Activated CD8-positive, alpha-beta memory T cell treated with anti-CD3 and anti-CD28 coated beads for 36 hours (primary cell): ENCODE results near the gene PGAM1. TPM values are rescaled to one million over a fixed set of nuclear protein-coding genes. Genes with fewer than 3 reads are reported as not detected.
"Not testable (repeated sequence)": the region's sequence is repeated elsewhere in the genome, so short reads cannot be mapped to it uniquely, and the experiment has no call there.

ENCODE experiments used
- CTCF ChIA-PET: fragments of 350-600 bp; sonication (Branson Sonifier 250); formaldehyde crosslinking; loops from one replicate; lab custom pipeline; 2021; ENCODE audit warnings: antibody characterized with exemption; lab: Charles Lee
- POLR2A ChIA-PET: fragments of 350-600 bp; sonication (Branson Sonifier 250); formaldehyde crosslinking; loops from one replicate; lab custom pipeline; 2021; ENCODE audit warnings: antibody characterized with exemption; lab: Charles Lee
- total RNA-seq, 2 experiments: library from RNA; stranded (reverse); gene quantifications; one replicate each; pipeline ENCODE4 v1.2.3, GENCODE V29; 2021

PGAM1 gene
- total RNA-seq, 2 experiments from 2014 or later: 1,302 to 1,307 TPM

- POLR2A ChIA-PET: no interaction called here
- CTCF ChIA-PET: no interaction called here
These were observed 42.2 kb downstream of the PGAM1 start for GRCh38 chr10:97468162-97468561.

GRCh38 chr10:97468781-97469180 is 42.8 kb downstream of the PGAM1 start:
- CTCF ChIA-PET, POLR2A ChIA-PET: not testable (repeated sequence)

- ChIA-PET CTCF (no interaction called here), POLR2A (no interaction called here)
These were observed 48.9 kb downstream of the PGAM1 start for GRCh38 chr10:97474918-97475317.

GRCh38 chr10:97475936-97476594 is 50.1 kb downstream of the PGAM1 start:
- ChIA-PET POLR2A (interaction anchor here (0.6 kb wide), 1 partner anchor 167 kb away, joined by 3 read pairs; no protein-coding TSS in a partner anchor), CTCF (no interaction called here)

- POLR2A ChIA-PET, CTCF ChIA-PET: not testable (repeated sequence)
These were observed 53.4 kb downstream of the PGAM1 start for GRCh38 chr10:97479410-97479809.

GRCh38 chr10:97479939-97480338 is 53.9 kb downstream of the PGAM1 start:
- POLR2A ChIA-PET: no interaction called here
- CTCF ChIA-PET: no interaction called here

- ChIA-PET CTCF (no interaction called here), POLR2A (no interaction called here)
These were observed 55.1 kb downstream of the PGAM1 start for GRCh38 chr10:97481071-97481470.

- POLR2A ChIA-PET: no interaction called here
These were observed 56.4 kb downstream of the PGAM1 start for GRCh38 chr10:97482381-97482780.

More at GRCh38 chr10:97482381-97482780, 56.4 kb downstream of the PGAM1 start:
- CTCF ChIA-PET: interaction anchor here (0.6 kb wide), 1 partner anchor 42 kb away, joined by 3 read pairs; no protein-coding TSS in a partner anchor

Other genes starting within 250 kb of the PGAM1 start
- gene SLIT1, start 240.2 kb upstream of the PGAM1 start, total RNA-seq: under 1 TPM; 0.17 to 0.19 TPM
- 10 to 100 TPM; 27.3 to 29.8 TPM for gene ARHGAP19, start 133.6 kb upstream of the PGAM1 start, total RNA-seq
- gene FRAT1, start 106.9 kb upstream of the PGAM1 start, total RNA-seq: 1 to 10 TPM; 3.1 to 3.4 TPM
- 1 to 10 TPM; 8.5 to 8.7 TPM for gene FRAT2, start 91.5 kb upstream of the PGAM1 start, total RNA-seq
- gene RRP12, start 24.9 kb upstream of the PGAM1 start, total RNA-seq: 100 to 1,000 TPM in 1 of 2 experiments, 10 to 100 TPM in 1; 99.8 to 110 TPM
- 10 to 100 TPM; 62.5 to 63.3 TPM for gene EXOSC1, start 19.8 kb downstream of the PGAM1 start, total RNA-seq
- gene ZDHHC16, start 20.0 kb downstream of the PGAM1 start, total RNA-seq: 10 to 100 TPM; 55.0 to 57.3 TPM
- 100 to 1,000 TPM in 1 of 2 experiments, 10 to 100 TPM in 1; 98.0 to 100 TPM for gene MMS19, start 72.2 kb downstream of the PGAM1 start, total RNA-seq
- 1 to 10 TPM; 2.1 to 2.3 TPM for gene UBTD1, start 72.7 kb downstream of the PGAM1 start, total RNA-seq
- gene ANKRD2, start 146.6 kb downstream of the PGAM1 start, total RNA-seq: under 1 TPM in 1 of 2 experiments, not detected in 1; 0.13 TPM
- not detected for gene HOGA1, start 158.2 kb downstream of the PGAM1 start, total RNA-seq
- not detected for gene C10orf62, start 163.5 kb downstream of the PGAM1 start, total RNA-seq
- 1 to 10 TPM; 3.6 TPM for gene MORN4, start 207.3 kb downstream of the PGAM1 start, total RNA-seq
- gene PI4K2A, start 214.5 kb downstream of the PGAM1 start, total RNA-seq: 10 to 100 TPM; 14.6 to 15.0 TPM